GM12878 (cell line): Measurements from ENCODE around the gene GM2A. TPM values are rescaled to one million over a fixed set of nuclear protein-coding genes. Genes with fewer than 3 reads are reported as not detected.

Experiments
- ATAC-seq: fragments of 200-7000 bp; cut with Tn5 transposase; 3 replicates; pipeline ENCODE4 v1.9.1; 2020; ENCODE audit warnings: mild to moderate bottlenecking, moderate library complexity
- BruUV-seq: library from RNA; stranded (reverse); fragments of 400-500 nt; replicated peaks from 2 replicates; lab custom pipeline; 2021; lab: Mats Ljungman, UMichigan
- CTCF ChIA-PET: fragments of 300-600 bp; sonication (Branson Sonifier 250); formaldehyde crosslinking; extraction: SDS; loops from one replicate; lab custom pipeline; 2021; ENCODE audit warnings: inconsistent platforms; lab: Yijun Ruan, JAX
- POLR2A ChIA-PET: fragments of 350-600 bp; formaldehyde crosslinking; extraction: SDS; loops from one replicate; lab custom pipeline; 2021; ENCODE audit warnings: inconsistent platforms; lab: Charles Lee
- RAD21 ChIA-PET: fragments of 300-600 bp; sonication (Branson Sonifier 250); formaldehyde crosslinking; loops from one replicate; lab custom pipeline; 2023; ENCODE audit warnings: antibody characterized with exemption; ENCODE audit not compliant: unreplicated experiment; lab: Charles Lee
- SMC1A ChIA-PET: fragments of 300-600 bp; sonication (Branson Sonifier 250); formaldehyde crosslinking; loops from one replicate; lab custom pipeline; 2023; ENCODE audit not compliant: unreplicated experiment, uncharacterized antibody; lab: Charles Lee
- DNase-seq: peaks from one replicate; pipeline ENCODE4 v3.0.0-alpha.2; 2011; ENCODE audit warnings: low read depth, low spot score
- FAIRE-seq: peaks from 3 replicates; lab custom pipeline; 2011; peaks lifted over from hg19 to GRCh38; lab: Jason Lieb, UNC
- H2AFZ ChIP-seq: 2 replicates; pipeline ENCODE4 v1.6.0; 2011; ENCODE audit warnings: low read depth, low read length, control low read depth; ENCODE audit not compliant: control insufficient read depth
- H3K27ac ChIP-seq: 2 replicates; pipeline ENCODE4 v1.5.1; 2011; ENCODE audit warnings: control low read depth; ENCODE audit not compliant: control insufficient read depth, insufficient read depth
- H3K27me3 ChIP-seq, 2 experiments: replicated peaks in 1 of 2; 2 replicates each; pipeline versions ENCODE4 v1.6.0 to v1.6.1; 2011; ENCODE audit warnings: low read length in 1 of 2; ENCODE audit not compliant: control insufficient read depth in 2 of 2, insufficient read depth in 2 of 2
- H3K36me3 ChIP-seq, 2 experiments: 2 replicates each; pipeline ENCODE4 v1.5.1; 2011; ENCODE audit warnings: low read length in 1 of 2; ENCODE audit not compliant: control insufficient read depth in 2 of 2, insufficient read depth in 2 of 2
- H3K4me1 ChIP-seq: 2 replicates; pipeline ENCODE4 v1.6.1; 2011; ENCODE audit warnings: mild to moderate bottlenecking, low read length, moderate library complexity, mixed read lengths; ENCODE audit not compliant: control insufficient read depth, insufficient read depth
- H3K4me2 ChIP-seq: 2 replicates; pipeline ENCODE4 v1.6.0; 2011; ENCODE audit warnings: control low read depth; ENCODE audit not compliant: control insufficient read depth, insufficient read depth
- H3K4me3 ChIP-seq: fragments of 200-600 bp; sonication (generic); 2 replicates; pipeline ENCODE4 v1.5.1; 2016
- H3K79me2 ChIP-seq: 2 replicates; pipeline ENCODE4 v1.6.0; 2011; ENCODE audit warnings: low read length; ENCODE audit not compliant: control insufficient read depth, insufficient read depth
- H3K9ac ChIP-seq: 2 replicates; pipeline ENCODE4 v1.8.0; 2011; ENCODE audit warnings: low read length, control low read depth, mixed read lengths; ENCODE audit not compliant: control insufficient read depth, insufficient read depth
- H3K9me3 ChIP-seq: replicated peaks from 3 replicates; pipeline ENCODE4 v1.5.1; 2011; ENCODE audit warnings: mild to moderate bottlenecking, low read length; ENCODE audit not compliant: control insufficient read depth, insufficient read depth
- H4K20me1 ChIP-seq: 2 replicates; pipeline ENCODE4 v1.6.0; 2011; ENCODE audit not compliant: control insufficient read depth, insufficient read depth
- DPF2 ChIP-seq: fragments of 450-650 bp; IDR thresholded peaks from 2 replicates; pipeline ENCODE4 v1.6.1; 2017; ENCODE audit warnings: mild to moderate bottlenecking
- ETV6 ChIP-seq, 2 experiments: fragments of 450-650 bp in 1 of 2; IDR thresholded peaks in 1 of 2; conservative IDR thresholded peaks in 1 of 2; 2 replicates each; pipeline ENCODE4 v1.6.1; 2014; ENCODE audit warnings: antibody characterized with exemption in 1 of 2, borderline replicate concordance in 1 of 2, low read depth in 1 of 2, mild to moderate bottlenecking in 1 of 2, moderate library complexity in 1 of 2
- FOXK2 ChIP-seq: fragments of 450-650 bp; IDR thresholded peaks from 2 replicates; pipeline ENCODE4 v1.6.1; 2017; ENCODE audit warnings: mild to moderate bottlenecking, moderate library complexity
- POLR2A ChIP-seq: IDR thresholded peaks from 2 replicates; pipeline ENCODE4 v1.6.1; 2011; ENCODE audit warnings: low read depth, mild to moderate bottlenecking, low read length
- TAF1 ChIP-seq: IDR thresholded peaks from 2 replicates; pipeline ENCODE4 v1.6.1; 2011; ENCODE audit warnings: mild to moderate bottlenecking, low read depth, low read length, borderline replicate concordance
- ZNF592 ChIP-seq: fragments of 450-650 bp; IDR thresholded peaks from 2 replicates; pipeline ENCODE4 v1.6.1; 2017; ENCODE audit warnings: mild to moderate bottlenecking, moderate library complexity
- ZNF687 ChIP-seq: fragments of 450-650 bp; IDR thresholded peaks from 2 replicates; pipeline ENCODE4 v1.6.1; 2017; ENCODE audit warnings: mild to moderate bottlenecking, moderate library complexity
- WGBS: methylation state at CpG from one replicate; pipeline ENCODE4 v1.1.6; 2016; ENCODE audit warnings: low lambda C conversion rate; ENCODE audit not compliant: insufficient replicate concordance, insufficient coverage; ENCODE audit errors: missing lambda C conversion rate; 5-methylcytosine and 5-hydroxymethylcytosine counted together
- in situ Hi-C: fragments of 300-500 bp; cut with MboI; formaldehyde crosslinking; loops from 9 replicates; pipeline ENCODE4 v1.14.3; 2018; ENCODE audit warnings: mixed read lengths
- intact Hi-C: fragments of 100-400 bp; cut with micrococcal nuclease; formaldehyde crosslinking; loops from one replicate; pipeline ENCODE4 v1.14.2; 2022; ENCODE audit not compliant: unreplicated experiment
- polyA plus RNA-seq, 11 experiments: library from polyadenylated mRNA; depleted of rRNA in 4 of 11; unstranded in 6 of 11; stranded (reverse) in 5 of 11; fragments of >200 nt; fragmentation: Nextera tagmentation in 4 of 11; fragmentation: Illumina TruSeq in 1 of 11; extraction: Ambion mirVana in 4 of 11; extraction: Trizol in 1 of 11; gene quantifications; 1 replicate in 1 of 11; 2 replicates in 10 of 11; pipeline versions ENCODE4 v1.2.1 to v1.2.3, GENCODE V29; 2011 to 2016; ENCODE audit warnings: inconsistent platforms in 2 of 11, missing spikeins in 2 of 11, low read depth in 1 of 11
- total RNA-seq, 4 experiments: library from RNA; depleted of rRNA in 3 of 4; stranded (reverse); fragments of >200 nt in 3 of 4; fragmentation: Illumina TruSeq in 1 of 4; extraction: Trizol in 1 of 4; gene quantifications; 2 replicates each; pipeline versions ENCODE4 v1.2.1 to v1.2.3, GENCODE V29; 2013 to 2021

Gene GM2A
- total and polyA plus RNA-seq, 10 of the 15 experiments (the other 5 are each of a cell fraction or from before 2014, with no cell fraction given) = 33.6 to 106 (median 68.2) TPM

- TF ChIP-seq FOXK2 (no peak), ZNF687 (no peak), TAF1 (no peak), POLR2A (no peak), DPF2 (no peak), ETV6 (conservative IDR thresholded peaks at IDR 0.05 in 1 of 2, IDR thresholded peaks at IDR 0.05 in 1 of 2; ENCODE audit: borderline replicate concordance in 1 of 2, low read depth in 1 of 2) (no peak), ZNF592 (no peak)
- H3K4me2 ChIP-seq = no peak overlapping the region
- 55% methylated on average over 4 of the region's 4 CpGs for WGBS
- H4K20me1 ChIP-seq = no peaks in the 10 kb centered on the region
- no peak overlapping the region for H2AFZ ChIP-seq
- SMC1A ChIA-PET = no interaction called here
- RAD21 ChIA-PET = no interaction called here
- intact Hi-C loops (no loop called here), in situ Hi-C loops (no loop called here)
- no peaks in the 10 kb centered on the region for H3K36me3 ChIP-seq
- no peaks in the 10 kb centered on the region for H3K9me3 ChIP-seq
- no peak overlapping the region for H3K4me3 ChIP-seq
- H3K79me2 ChIP-seq = no peaks in the 10 kb centered on the region
- CTCF ChIA-PET = no interaction called here
- no peak overlapping the region for H3K9ac ChIP-seq
- POLR2A ChIA-PET = no interaction called here
- H3K27ac ChIP-seq = no peak overlapping the region
- H3K27me3 ChIP-seq = no peaks in the 10 kb centered on the region
- ATAC-seq (no peak), DNase-seq (no peak), FAIRE-seq (no peak)
- BruUV-seq = no TSS peak
- no peaks in the 10 kb centered on the region for H3K4me1 ChIP-seq
Measured at GRCh38 chr5:151293624-151294023, 40.6 kb downstream of the GM2A start.
